ENCODE results near the gene FOXO1. TPM values are rescaled to one million over a fixed set of nuclear protein-coding genes. Genes with fewer than 3 reads are reported as not detected.
A peak's percentile ranks its signal among the peaks of the same experiment; 100 is the strongest.

The FOXO1 gene
- total RNA-seq, 1 donor from 2014 or later = 38.1 TPM

DNA sequence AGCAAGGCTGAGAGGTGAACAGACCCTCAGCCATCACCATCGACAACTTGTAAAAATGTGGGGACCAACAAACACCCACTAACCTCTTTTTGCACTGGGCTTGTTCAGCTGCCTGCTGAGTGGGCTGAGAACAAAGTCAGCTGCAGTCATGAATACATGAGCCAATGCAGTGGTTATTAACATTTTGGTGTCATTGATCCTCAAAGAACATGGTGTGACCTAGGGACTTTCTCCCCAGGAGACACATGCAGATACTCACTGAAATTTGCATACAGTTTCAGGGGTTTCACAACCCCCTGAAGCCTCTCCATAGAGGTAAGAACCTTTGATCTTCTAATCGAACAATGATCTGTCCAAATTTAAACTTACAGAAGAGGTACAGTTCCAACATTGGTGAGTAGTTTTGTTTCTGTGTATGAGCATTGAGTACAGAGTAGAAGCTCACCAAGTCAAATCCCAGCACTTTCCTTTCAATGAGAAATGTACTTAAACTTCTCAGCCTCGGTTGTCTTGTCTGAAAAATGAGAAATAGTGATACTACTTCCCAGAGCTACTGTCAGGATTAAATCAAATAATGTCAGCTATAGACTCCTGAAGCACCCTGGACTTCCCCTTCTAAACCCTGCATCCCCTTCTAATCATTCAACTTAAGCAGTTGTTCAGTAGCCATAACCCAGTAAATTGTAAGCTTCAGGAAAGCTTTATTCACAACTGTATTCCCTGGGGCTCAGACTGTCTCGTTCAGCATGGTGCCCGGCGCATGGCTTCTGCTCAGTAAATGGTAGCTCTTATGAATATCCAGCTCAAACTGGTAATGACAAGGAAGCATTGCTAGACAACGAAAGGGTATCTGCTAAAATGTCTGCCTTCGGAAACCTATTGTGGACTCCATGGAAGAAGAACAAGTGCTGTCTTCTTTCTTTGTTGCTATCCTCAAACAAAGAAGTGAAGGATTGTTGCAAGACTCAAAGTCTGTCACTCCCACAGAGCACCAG lies 148.7 kb downstream of the FOXO1 start:
- Mint-ChIP-seq H3K27ac (peak overlapping the region; percentile 92), H3K36me3 (ENCODE audit: low read depth) (peaks cover 10% of the 10 kb centered on the region), H3K27me3 (no peaks in the 10 kb centered on the region), H3K4me3 (peak overlapping the region; percentile 72), H3K9me3 (peaks cover 5% of the 10 kb centered on the region), H3K4me1 (peaks cover 63% of the 10 kb centered on the region)
- intact Hi-C loops (cut with micrococcal nuclease) = loop anchor here (1.0 to 5.0 kb wide), 11 partner anchors 32 to 741 kb away; no protein-coding TSS in a partner anchor
- DNase-seq = no peak

DNA sequence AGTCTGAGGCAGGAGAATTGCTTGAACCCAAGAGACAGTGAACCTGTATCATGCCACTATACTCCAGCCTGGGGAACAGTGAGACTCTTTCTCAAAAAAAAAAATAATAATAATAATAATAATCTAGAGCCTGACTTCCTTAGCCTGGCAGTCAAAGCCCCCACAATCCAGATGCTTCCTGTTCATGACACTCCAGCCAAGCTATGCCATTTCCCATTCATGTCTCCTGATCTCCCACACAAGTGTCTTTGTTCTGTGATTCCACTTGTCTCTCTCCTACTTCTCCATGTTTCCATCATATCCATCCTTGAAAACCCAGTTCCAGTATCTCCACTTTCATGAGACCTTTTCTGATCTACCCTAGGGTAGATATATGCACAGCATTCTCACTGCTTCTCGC lies 150.7 kb downstream of the FOXO1 start:
- Mint-ChIP-seq H3K27ac (no peak overlapping the region), H3K4me1 (peaks cover 50% of the 10 kb centered on the region), H3K27me3 (no peaks in the 10 kb centered on the region), H3K9me3 (peaks cover under 1% of the 10 kb centered on the region), H3K4me3 (no peak overlapping the region), H3K36me3 (ENCODE audit: low read depth) (peaks cover 6% of the 10 kb centered on the region)
- no peak for DNase-seq
- intact Hi-C loops (cut with micrococcal nuclease) = loop anchor here (2.0 to 5.0 kb wide), 3 partner anchors 262 to 293 kb away; no protein-coding TSS in a partner anchor

DNA sequence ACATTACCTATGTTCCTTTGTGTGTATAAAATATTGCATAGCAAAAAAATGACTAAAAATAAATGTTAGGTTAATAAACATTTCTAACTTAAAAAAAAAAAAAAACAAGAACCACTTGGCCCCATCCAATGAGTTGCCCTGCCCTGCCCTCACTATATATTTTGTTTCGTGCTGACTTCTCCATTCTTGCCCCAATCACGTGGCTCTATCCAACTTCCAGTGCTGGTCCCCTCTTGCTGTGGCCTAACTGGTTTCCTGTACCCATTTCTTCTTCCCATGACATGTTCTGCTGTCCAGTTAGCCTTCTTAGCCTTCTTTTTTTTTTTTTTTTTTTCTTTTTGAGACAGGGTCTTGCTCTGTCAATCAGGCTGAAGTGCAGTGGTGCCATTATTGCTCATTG lies 151.6 kb downstream of the FOXO1 start:
- Mint-ChIP-seq H3K4me3 (no peak overlapping the region), H3K27ac (no peak overlapping the region), H3K9me3 (no peaks in the 10 kb centered on the region), H3K4me1 (peaks cover 47% of the 10 kb centered on the region), H3K36me3 (ENCODE audit: low read depth) (peaks cover 4% of the 10 kb centered on the region), H3K27me3 (no peaks in the 10 kb centered on the region)
- no peak for DNase-seq
- intact Hi-C loops (cut with micrococcal nuclease) = loop anchor here (5.0 kb wide), 2 partner anchors 262 to 293 kb away; no protein-coding TSS in a partner anchor

DNA sequence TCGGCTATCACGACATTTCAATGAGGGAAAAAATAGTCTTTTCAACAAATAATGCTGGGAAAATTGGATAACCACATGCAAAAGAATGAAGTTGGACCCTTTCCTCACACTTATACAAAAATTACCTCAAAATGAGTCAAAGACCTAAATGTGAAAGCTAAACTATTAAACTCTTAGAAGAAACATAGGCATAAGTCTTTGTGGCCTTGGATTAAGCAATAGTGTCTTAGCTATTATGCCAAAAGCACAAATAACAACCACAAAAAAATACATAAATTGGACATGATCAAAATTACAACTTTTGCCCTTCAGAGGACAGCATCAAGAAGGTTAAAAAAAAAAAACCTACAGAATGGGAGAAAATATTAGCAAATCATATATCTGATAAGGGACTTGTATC lies 156.6 kb downstream of the FOXO1 start:
- H3K36me3 Mint-ChIP-seq (ENCODE audit: low read depth) = peaks cover 1% of the 10 kb centered on the region
- intact Hi-C loops (cut with micrococcal nuclease) = no loop called here
- H3K27me3 Mint-ChIP-seq = no peaks in the 10 kb centered on the region

DNA sequence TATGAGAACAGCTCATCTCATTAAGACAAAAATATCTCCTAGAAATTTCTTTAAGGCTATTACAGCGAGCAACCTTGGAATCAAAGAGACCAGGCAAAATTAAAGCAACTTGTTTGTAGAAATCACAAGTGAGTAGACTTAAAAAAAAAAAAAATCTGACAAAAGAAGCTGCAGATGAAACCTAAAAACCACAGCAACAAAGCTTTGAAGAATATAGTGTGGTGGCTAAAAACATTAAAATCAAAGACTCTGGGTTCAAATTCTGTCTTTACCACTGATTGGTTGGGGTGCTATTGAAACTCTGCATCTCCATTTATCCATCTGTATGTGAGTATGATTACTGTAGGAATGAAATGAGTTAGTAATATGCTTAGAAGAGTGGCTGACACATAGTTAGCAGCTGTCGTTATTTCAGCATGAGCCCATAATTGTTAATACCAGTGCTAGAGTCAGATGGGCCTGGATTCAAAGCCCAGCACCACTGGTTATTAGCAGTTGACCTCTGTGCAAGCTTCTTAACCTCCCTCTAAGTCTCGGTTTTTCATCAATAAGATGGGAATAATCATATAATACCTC lies 157.6 kb downstream of the FOXO1 start:
- no peaks in the 10 kb centered on the region for H3K36me3 Mint-ChIP-seq (ENCODE audit: low read depth)
- intact Hi-C loops (cut with micrococcal nuclease) = no loop called here

More for the DNA sequence above, 156.6 kb downstream of the FOXO1 start:
- Mint-ChIP-seq H3K4me3 (no peak overlapping the region), H3K4me1 (peaks cover 29% of the 10 kb centered on the region), H3K9me3 (peaks cover 4% of the 10 kb centered on the region), H3K27ac (no peak overlapping the region)
- DNase-seq = no peak

DNA sequence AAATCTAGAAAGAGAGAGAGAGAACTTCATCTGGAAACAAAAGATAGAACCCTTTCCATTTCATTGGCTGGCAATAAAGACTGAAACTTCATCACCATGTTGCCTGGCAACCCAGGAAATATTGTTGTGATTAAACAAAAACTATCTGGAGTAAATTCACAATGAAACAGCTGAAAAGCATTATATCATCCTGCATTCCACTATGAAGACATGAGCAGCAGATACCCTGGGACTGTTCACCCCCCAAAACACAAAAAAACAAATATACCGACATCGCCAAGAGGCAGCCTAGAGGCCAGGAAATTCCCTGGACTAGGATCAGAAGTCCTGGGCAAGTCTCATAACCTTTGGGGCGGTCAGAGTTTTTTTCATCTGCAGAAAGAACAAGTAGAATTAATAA lies 158.3 kb downstream of the FOXO1 start:
- H3K4me3 Mint-ChIP-seq = no peak overlapping the region
- no peak for DNase-seq
- no peaks in the 10 kb centered on the region for H3K36me3 Mint-ChIP-seq (ENCODE audit: low read depth)
- H3K4me1 Mint-ChIP-seq = peaks cover 19% of the 10 kb centered on the region
- intact Hi-C loops (cut with micrococcal nuclease) = no loop called here
- H3K9me3 Mint-ChIP-seq = peaks cover 4% of the 10 kb centered on the region
- H3K27ac Mint-ChIP-seq = peak overlapping the region; percentile 48
- H3K27me3 Mint-ChIP-seq = no peaks in the 10 kb centered on the region

More for the DNA sequence above, 157.6 kb downstream of the FOXO1 start:
- Mint-ChIP-seq H3K27me3 (no peaks in the 10 kb centered on the region), H3K9me3 (peaks cover 4% of the 10 kb centered on the region), H3K4me1 (peaks cover 24% of the 10 kb centered on the region), H3K27ac (no peak overlapping the region), H3K4me3 (no peak overlapping the region)
- no peak for DNase-seq

DNA sequence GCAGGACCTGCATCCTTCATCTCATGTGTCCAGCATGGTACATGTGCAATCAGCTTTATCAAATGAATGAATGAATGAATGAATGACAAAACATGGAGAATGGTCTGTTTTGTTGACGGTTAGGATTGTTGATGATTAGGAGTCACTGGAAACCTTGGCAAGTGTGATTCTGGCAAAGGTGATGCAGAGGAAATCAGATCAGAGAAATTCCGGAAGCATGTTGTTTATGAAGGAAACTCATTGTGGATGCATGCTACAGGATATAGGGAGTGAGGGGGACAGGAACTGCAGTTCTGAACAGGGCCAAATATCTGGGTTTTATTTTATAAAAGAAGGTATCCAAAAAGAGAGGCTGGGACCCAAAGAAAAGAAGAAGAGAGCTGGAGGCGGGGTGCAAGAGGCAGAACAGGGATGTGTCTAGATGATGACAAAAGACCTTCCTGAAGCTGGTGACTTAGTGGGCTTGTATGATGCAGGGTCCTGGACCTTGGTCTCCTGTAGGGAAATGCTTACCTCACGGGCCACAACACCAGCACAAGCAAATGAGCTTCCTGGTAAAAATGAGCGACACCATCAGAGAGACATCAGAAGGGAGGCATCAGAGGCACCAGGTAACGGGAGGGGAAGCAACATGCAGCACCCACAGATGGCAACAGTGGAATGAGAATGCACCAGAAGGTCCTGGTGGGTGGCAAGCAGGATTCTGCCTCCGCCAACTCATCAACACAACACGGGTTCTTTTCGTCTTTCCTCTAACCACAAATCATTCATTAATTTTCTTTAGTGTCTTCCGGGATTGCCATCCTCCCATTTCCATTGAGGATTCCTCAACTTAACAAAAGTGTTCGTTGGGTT lies 159.6 kb downstream of the FOXO1 start:
- H3K27me3 Mint-ChIP-seq = no peaks in the 10 kb centered on the region
- H3K36me3 Mint-ChIP-seq (ENCODE audit: low read depth) = no peaks in the 10 kb centered on the region
- no peak for DNase-seq
- intact Hi-C loops (cut with micrococcal nuclease) = no loop called here
- no peak overlapping the region for H3K4me3 Mint-ChIP-seq
- peaks cover 4% of the 10 kb centered on the region for H3K9me3 Mint-ChIP-seq
- no peak overlapping the region for H3K27ac Mint-ChIP-seq
- peaks cover 13% of the 10 kb centered on the region for H3K4me1 Mint-ChIP-seq

Other genes with a start within 250 kb of the FOXO1 start
- 46.3 TPM in 2 replicates for gene MRPS31, start 104.5 kb upstream of the FOXO1 start, total RNA-seq
- 22.8 and 24.2 TPM in 2 replicates for gene SLC25A15, start 123.0 kb upstream of the FOXO1 start, total RNA-seq

All from activated CD4-positive, alpha-beta T cell treated with anti-CD3 and anti-CD28 coated beads, Interleukin-2, amount 10 ng/mL, durations not matched to agents 24 days and 14 days (primary cell).